Nucleus accumbens (tissue), 56 donors: ENCODE results near the gene CPXM1.
"Not testable (repeated sequence)": the region's sequence is repeated elsewhere in the genome, so short reads cannot be mapped to it uniquely, and the experiment has no call there.

Experiments
- DNase-seq, 56 donors: peaks; one replicate each; lab custom pipeline; 2025; lab: John Stamatoyannopoulos, UW

The CPXM1 gene

GRCh38 chr20:2770091-2770490 lies 30.3 kb downstream of the CPXM1 start:
- not testable (repeated sequence) for DNase-seq

DNA sequence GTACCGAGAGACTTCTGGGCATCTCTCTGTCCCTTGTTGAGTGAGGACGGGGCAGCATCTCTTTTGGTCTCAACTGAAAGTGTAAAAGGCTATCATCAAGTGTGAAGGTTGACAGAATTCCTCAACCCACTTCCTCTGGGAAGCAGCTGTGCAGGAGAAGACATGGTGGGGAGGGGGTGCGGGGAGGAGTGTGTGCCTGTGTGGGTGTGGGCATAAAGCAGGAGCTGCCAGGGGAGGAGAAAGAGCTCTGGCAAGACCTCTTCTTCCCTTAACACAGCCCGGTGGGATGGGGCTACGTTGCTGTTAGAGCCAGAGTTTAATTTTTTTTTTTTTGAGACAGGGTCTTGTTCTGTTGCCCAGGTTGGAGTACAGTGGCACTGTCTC lies 31.8 kb downstream of the CPXM1 start:
- no peak for DNase-seq

GRCh38 chr20:2767768-2768631 lies 32.4 kb downstream of the CPXM1 start:
- DNase-seq, result no peak

DNA sequence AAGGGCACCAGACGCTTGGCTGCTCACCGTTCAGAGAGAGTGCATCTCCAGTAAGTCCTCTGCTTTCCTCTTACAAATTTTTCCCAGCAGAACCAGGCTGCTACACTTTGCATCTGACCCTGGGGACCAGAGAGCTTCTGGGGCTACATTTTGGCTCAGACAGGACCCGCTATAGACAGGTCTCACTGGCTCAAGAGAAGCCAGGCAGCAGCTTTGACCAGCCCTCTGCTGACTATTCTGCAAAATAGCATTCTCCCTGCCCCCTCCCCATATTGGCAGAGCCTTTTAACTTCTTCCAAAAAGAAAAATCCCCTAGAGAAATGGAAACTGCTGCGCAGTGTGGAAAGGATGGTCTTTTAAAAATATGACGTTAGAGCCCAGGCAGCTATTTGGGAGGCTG lies 37.2 kb downstream of the CPXM1 start:
- DNase-seq, result no peak

GRCh38 chr20:2762578-2763131 lies 37.8 kb downstream of the CPXM1 start:
- DNase-seq, result peak in 1 of 56 donors; percentile 17

DNA sequence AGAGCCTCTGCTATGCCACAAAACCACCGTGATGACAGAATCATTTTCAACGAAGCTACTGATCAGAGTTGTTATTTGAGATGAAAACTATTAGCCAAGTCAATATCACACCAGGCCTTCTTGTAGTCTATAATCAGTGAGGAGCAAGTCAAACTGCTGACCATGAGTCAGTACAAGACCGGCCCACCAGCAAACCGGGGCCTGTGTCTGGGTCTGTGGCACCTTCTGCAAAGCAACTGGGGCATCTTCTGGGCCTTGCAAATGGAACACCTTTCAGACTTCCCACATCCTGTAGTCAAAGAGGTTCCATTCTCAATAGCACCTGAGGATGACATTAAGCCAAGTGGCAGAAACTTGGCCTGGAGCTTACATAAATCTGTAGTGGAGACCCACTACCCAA lies 38.5 kb downstream of the CPXM1 start:
- no peak for DNase-seq

GRCh38 chr20:2760952-2761305 lies 39.5 kb downstream of the CPXM1 start:
- no peak for DNase-seq

DNA sequence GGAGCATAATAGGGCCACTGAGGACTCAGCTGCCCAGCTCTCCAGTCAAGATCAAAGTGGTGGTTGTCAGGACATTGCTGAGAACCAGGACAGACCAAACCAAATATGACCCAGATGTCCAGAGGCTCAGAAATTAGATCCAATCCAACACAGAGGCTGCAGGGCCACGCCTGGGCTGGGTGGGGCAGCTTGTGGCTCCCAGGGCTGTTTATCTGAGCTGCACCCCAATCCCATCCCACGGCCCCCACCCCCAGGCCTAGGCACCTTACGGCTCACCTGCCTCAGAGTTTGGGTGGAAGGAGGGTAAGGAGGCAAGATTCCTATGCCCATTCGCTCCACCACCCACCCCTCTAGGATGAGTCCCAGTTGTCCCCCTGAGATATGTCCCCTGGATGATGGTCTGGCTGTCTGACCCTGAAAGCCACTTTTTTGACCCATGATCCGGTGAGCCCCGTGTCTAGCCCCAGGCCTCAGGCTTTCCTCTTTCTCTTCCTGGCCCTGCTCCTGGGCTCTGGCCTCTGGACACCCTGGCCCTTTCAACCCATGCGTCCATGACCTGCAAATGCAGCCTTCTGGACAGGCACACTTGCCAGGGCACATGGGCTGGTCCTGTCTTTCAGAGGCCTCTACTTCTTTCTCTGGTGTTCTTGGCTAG lies 40.0 kb downstream of the CPXM1 start:
- DNase-seq, result no peak

DNA sequence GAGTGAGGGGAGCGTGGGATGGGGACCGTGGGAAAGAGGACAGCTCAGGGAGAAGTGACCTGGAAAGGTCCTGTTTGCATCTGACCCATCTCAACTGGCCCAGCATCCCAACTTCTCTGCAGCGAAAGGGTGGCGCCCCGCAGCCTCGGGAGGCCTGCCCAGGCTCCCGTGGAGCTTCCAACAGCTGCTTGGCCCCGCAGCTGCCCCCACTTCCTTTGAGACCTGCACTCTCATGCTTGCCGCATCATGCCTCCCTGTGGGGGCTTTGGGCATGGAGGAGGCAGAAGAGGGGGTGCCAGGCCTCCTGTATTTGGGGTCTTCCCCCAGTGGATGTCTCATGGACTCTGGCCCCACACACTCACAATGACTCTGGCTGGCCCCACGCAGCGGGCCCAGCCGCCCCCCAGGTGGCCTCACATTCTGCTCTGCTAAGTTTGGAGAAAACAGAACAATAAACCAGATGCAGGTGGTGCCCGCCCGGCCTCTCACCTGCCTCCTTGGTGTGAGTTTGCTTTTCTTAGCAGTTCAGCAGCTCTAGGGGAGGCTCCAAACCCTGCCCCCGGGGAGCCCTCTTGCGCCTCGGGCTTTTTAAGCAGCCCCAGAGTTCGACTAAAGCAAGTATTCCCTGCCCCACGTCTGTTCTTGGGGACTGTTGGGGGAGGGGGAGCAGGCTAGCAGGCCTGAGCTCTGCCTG lies 40.7 kb downstream of the CPXM1 start:
- DNase-seq, result no peak

GRCh38 chr20:2759143-2759542 lies 41.3 kb downstream of the CPXM1 start:
- DNase-seq, result no peak

DNA sequence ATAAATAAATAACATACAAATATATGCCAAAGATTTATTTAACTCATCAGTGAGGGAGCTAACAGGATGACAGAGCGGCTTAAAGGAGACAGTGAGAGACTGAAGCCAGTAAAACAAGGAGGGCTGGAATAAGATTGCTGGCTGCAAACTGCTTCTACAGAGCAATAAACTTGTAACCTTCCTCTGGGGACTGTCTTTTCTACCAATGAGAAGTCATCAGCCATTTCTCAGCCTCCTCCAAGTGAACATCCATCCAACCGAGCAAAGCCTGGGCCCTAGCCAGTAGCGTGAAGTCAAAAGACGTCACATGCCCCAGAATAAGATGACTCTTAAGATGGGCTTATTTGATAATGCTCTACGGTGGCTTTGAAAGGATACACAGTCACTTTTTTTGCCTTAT lies 42.5 kb downstream of the CPXM1 start:
- DNase-seq, result no peak

DNA sequence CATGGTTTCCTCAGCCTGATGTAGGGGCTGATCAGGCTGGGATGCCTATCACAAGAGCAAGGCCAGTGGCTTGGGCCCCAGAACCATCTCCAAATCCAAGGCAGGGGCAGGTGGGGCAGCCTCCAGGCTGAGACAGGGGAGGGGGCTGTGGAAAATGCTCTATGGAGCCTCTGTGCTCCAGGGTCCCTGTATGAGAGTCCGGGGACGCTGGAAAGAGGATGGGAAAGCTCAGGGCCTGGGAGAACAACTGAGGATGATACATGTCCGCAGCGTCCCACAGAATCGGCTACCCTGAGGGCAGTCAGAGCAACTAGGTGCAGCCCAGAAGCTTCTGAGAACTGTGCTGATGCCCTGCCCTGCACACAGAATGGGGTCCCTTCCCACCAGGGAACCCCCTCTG lies 43.4 kb downstream of the CPXM1 start:
- DNase-seq, result no peak

GRCh38 chr20:2756056-2756611 lies 44.3 kb downstream of the CPXM1 start:
- DNase-seq, result no peak

DNA sequence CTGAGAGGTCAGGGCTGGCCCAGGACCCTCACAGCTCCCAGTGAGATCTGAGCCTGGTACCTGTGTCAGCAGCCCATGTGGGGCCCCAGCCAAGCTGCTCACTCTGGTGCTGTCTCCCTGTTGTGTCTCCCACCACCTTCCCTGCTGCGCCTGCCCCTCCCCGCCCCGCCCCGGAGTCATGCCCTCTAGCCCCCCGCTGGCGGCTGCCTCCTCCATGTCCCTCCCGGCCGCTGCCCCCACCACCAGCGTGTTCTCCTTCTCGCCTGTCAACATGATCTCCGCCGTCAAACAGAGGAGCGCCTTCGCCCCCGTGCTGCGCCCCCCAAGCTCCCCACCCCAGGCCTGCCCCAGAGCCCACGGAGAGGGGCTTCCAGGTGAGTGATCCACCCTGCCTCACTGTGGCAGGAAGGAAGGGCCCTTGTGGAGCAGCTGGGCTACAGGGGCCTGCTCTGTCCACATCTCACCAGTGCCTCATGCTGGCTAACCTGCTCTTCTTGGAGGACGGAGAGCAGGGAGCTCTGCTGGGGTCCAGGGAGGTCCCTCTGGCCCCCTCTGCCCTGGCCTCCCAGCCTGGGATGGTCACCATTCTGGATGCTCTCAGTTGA lies 44.9 kb downstream of the CPXM1 start:
- DNase-seq, result no peak

DNA sequence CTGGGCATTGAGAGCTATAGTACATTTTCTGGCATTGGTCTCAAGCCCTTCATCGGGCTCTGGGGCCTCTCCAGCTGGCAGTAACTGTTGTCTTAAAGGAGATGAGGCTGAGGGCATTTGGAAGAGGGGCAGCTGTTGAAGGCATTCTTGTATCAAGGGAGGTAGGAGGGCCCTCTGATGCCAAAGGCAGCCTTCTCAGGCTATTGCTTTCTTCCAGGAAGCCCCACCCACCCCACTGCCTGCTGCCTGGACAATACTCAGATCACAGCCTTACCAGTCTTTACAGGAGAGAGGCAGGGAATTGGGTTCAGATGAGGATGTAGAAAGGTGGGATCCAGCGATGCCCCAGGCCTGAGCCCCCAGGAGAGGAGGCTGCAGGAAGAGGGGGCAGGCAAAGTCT lies 46.0 kb downstream of the CPXM1 start:
- DNase-seq, result no peak

DNA sequence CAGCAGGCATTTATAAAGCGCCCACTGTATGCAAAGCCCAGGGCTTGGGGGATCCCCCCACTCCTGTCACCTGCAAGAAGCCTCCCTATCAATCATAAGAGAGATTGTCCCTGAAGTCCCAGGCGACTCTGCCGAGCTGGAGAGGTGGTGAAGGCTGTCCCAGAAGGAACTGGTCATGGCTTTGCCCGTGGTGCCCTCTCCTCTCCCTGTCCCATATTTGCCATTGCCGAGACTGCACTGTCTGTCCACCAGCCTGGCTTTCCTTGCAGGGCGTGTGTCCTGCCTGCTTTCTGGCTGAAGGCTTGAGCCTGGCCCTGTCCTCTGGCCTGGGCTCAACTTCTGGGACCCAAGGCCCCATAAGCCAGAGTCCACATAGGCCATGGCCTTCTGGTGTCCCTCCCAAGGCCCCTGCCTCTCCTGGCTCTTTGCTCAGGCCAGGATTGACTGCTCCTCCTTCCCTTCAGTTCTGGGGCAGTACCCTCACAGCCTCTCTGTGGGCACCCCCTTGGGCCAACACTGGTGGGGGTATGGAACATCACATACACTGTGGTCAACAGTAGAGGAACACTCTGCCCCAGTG lies 46.9 kb downstream of the CPXM1 start:
- no peak for DNase-seq

DNA sequence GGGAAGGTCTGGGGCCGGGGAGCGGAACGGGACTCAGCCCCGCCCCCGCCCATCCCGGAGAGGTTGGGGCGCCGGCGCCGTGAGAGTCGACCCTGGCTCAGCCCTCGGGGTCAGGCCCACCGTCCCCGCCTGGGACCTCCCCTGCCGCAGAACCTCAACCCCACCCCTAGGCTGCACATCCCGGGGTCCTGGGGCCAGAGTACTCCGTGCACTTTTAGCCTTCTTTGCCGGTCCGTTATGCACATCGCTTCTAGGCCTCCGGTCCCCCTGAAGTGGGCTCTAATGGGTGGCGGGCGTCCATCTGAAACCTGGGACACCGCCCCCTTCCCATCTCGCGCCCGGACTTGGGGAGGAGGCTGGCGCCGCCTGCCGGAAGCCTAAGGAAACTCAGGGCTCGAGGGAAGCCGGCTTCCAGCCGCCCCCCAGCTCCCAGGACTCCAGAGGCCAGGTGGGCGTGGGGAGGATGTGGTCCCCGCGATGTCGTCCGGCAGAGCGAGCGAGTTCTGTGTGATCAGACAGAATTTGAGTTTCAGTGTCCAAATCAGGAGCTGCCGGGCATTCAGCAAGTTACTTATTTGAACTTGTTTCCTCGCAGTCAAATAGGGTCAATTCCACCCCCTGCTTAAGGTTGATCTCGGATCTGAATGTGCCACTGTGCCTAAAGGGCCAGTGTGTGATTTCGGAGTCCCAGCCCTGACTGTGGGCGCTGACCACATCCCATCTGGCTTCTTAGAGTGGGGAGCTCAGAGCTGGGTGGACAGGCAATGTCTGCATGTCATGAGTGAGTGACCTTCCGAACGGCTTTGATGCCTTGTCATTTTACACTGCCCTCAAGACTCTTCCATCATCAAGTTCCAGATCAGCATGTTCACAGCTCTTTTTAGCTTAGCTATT lies 47.6 kb downstream of the CPXM1 start:
- peak in 3 of 56 donors; percentile 15 to 37 (median 18) for DNase-seq

- DNase-seq, result peak in 1 of 56 donors; percentile 37
Observed at GRCh38 chr20:2751878-2752566, 48.4 kb downstream of the CPXM1 start.
